Breast epithelium (tissue), 3 donors: ENCODE measurements around the gene GET4.

Experiments
- CTCF ChIP-seq, 3 donors: fragments of 450-650 bp; IDR thresholded peaks; one replicate each; pipeline ENCODE4 v1.5.1; 2016 to 2017; ENCODE audit warnings: antibody characterized with exemption in 3 of 3, mild to moderate bottlenecking in 3 of 3, moderate library complexity in 3 of 3
- POLR2A ChIP-seq: fragments of 450-650 bp; IDR thresholded peaks from one replicate; pipeline ENCODE4 v1.6.1; 2016; ENCODE audit warnings: antibody characterized with exemption, mild to moderate bottlenecking, moderate library complexity
- POLR2AphosphoS5 ChIP-seq, 3 donors: sonication (generic); formaldehyde crosslinking; IDR thresholded peaks; one replicate each; pipeline ENCODE4 v1.6.1; 2017; ENCODE audit warnings: antibody characterized with exemption in 3 of 3

DNA sequence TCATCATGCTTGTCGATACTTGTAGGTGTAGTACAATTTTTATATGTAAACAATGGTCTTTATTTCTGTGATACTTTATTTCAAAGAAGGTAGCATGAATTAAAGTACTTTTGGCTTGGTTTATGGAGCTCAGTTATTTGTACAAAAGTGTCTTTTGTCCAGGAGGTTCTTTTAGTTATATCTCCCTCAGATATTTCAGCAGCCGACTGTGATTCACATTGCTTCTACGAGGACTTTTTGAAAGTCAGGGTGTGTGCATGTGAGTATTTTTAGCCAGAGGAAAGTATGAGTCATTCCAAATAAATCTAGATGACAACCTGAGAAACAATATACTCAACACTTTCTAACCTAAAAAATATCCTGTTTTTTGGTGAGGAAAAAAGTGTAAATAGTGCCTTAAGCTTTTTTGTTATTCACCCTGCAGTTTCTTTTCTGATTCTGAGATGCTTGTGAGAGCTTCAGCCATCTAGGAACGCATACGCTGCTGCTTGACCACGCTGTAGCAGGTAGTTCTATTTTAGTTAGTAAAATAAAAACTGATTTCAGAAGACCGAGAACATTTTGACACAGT, 44.7 kb upstream of the GET4 start:
- TF ChIP-seq POLR2A (no peak), POLR2AphosphoS5 (IDR thresholded peaks at IDR 0.05) (peak in 2 of 3 donors; percentile 60 to 62), CTCF (IDR thresholded peaks at IDR 0.05) (no peak)
